ENCODE results near the gene DHODH.

DNA sequence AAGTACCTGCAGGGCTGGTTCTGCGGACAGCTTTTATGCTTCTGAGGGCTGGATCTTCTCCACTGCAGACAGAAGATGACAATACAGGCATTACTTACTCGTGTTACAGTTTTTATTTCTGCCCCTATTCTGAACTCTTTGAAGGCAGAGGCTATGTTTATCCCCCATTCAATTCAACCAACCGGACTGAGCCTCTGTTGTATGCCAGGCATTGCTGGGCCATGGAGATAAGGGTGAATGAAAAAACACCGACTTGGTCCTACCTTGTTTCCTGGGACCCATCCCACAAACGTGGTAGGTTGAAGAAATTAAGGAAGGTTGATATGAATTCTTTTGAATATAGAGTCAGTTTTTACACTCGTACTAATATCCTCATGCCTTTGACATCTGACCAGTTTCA, 35.8 kb downstream of the DHODH start:
- TF ChIP-seq, protein P1, sequence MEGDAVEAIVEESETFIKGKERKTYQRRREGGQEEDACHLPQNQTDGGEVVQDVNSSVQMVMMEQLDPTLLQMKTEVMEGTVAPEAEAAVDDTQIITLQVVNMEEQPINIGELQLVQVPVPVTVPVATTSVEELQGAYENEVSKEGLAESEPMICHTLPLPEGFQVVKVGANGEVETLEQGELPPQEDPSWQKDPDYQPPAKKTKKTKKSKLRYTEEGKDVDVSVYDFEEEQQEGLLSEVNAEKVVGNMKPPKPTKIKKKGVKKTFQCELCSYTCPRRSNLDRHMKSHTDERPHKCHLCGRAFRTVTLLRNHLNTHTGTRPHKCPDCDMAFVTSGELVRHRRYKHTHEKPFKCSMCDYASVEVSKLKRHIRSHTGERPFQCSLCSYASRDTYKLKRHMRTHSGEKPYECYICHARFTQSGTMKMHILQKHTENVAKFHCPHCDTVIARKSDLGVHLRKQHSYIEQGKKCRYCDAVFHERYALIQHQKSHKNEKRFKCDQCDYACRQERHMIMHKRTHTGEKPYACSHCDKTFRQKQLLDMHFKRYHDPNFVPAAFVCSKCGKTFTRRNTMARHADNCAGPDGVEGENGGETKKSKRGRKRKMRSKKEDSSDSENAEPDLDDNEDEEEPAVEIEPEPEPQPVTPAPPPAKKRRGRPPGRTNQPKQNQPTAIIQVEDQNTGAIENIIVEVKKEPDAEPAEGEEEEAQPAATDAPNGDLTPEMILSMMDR (IDR thresholded peaks at IDR 0.05; ENCODE audit: extremely low read depth in 1 of 2, insufficient read depth in 1 of 2, low read depth in 1 of 2, low read length in 2 of 2): no peak
- TF ChIP-seq POLR2A (IDR thresholded peaks at IDR 0.05; ENCODE audit: low read depth, low read length) (no peak), FOS (IDR thresholded peaks at IDR 0.05; ENCODE audit: borderline replicate concordance, insufficient read depth, low read length) (no peak), EZH2 (IDR thresholded peaks at IDR 0.05; ENCODE audit: borderline replicate concordance, low read depth, low read length, severe bottlenecking) (no peak), POLR2AphosphoS5 (IDR thresholded peaks at IDR 0.05; ENCODE audit: insufficient read depth, low read depth, low read length) (no peak), MYC (IDR thresholded peaks at IDR 0.05; ENCODE audit: low read depth, low read length) (no peak), JUN (IDR thresholded peaks at IDR 0.05; ENCODE audit: borderline replicate concordance, insufficient read depth, insufficient read length, low read depth) (no peak), GATA2 (IDR thresholded peaks at IDR 0.05; ENCODE audit: insufficient read depth, insufficient read length, low read depth, low read length) (no peak)
- TF ChIP-seq, protein P2, sequence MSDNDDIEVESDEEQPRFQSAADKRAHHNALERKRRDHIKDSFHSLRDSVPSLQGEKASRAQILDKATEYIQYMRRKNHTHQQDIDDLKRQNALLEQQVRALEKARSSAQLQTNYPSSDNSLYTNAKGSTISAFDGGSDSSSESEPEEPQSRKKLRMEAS (IDR thresholded peaks at IDR 0.05; ENCODE audit: insufficient read depth, insufficient read length): no peak
